Smooth muscle cell (in vitro differentiated cells): Measurements from ENCODE around the gene PANK2. TPM values are rescaled to one million over a fixed set of nuclear protein-coding genes. Genes with fewer than 3 reads are reported as not detected.
"Not testable (repeated sequence)": the region's sequence is repeated elsewhere in the genome, so short reads cannot be mapped to it uniquely, and the experiment has no call there.

Source experiments
- DNase-seq: peaks from one replicate; lab custom pipeline; 2025; ENCODE audit not compliant: unreplicated experiment; lab: John Stamatoyannopoulos, UW
- H2AFZ ChIP-seq: fragments of 200-600 bp; sonication (generic); 2 replicates; pipeline ENCODE4 v1.6.0; 2016; ENCODE audit warnings: antibody characterized with exemption, low read depth, mild to moderate bottlenecking
- H3F3A ChIP-seq: fragments of 200-600 bp; sonication (generic); 2 replicates; pipeline ENCODE4 v1.6.0; 2017; ENCODE audit warnings: antibody characterized with exemption, low read depth
- H3K27ac ChIP-seq: fragments of 200-600 bp; sonication (generic); 2 replicates; pipeline ENCODE4 v1.5.1; 2016; ENCODE audit warnings: low read depth, mild to moderate bottlenecking
- H3K27me3 ChIP-seq: fragments of 200-600 bp; sonication (generic); 2 replicates; pipeline ENCODE4 v1.6.1; 2016; ENCODE audit warnings: low read depth, mild to moderate bottlenecking
- H3K36me3 ChIP-seq: fragments of 200-600 bp; sonication (generic); 2 replicates; pipeline ENCODE4 v1.5.1; 2016; ENCODE audit warnings: low read depth
- H3K4me1 ChIP-seq: fragments of 200-600 bp; sonication (generic); 2 replicates; pipeline ENCODE4 v1.5.1; 2016; ENCODE audit warnings: low read depth
- H3K4me2 ChIP-seq: fragments of 200-600 bp; sonication (generic); 2 replicates; pipeline ENCODE4 v1.6.0; 2016; ENCODE audit warnings: mild to moderate bottlenecking
- H3K4me3 ChIP-seq: fragments of 200-600 bp; sonication (generic); 2 replicates; pipeline ENCODE4 v1.5.1; 2016; ENCODE audit warnings: mild to moderate bottlenecking
- H3K79me2 ChIP-seq: fragments of 200-600 bp; sonication (generic); 2 replicates; pipeline ENCODE4 v1.6.0; 2016; ENCODE audit warnings: low read depth, mild to moderate bottlenecking
- H3K9ac ChIP-seq: fragments of 200-600 bp; sonication (generic); 2 replicates; pipeline ENCODE4 v1.6.0; 2016; ENCODE audit warnings: low read depth
- H3K9me3 ChIP-seq: fragments of 200-600 bp; sonication (generic); replicated peaks from 2 replicates; pipeline ENCODE4 v1.5.1; 2016; ENCODE audit warnings: low read depth
- H4K20me1 ChIP-seq: fragments of 200-600 bp; sonication (generic); 2 replicates; pipeline ENCODE4 v1.6.0; 2016; ENCODE audit warnings: low read depth
- CTCF ChIP-seq: fragments of 200-600 bp; sonication (generic); IDR thresholded peaks from 2 replicates; pipeline ENCODE4 v1.5.1; 2017; ENCODE audit warnings: borderline replicate concordance, mild to moderate bottlenecking, antibody characterized with exemption; ENCODE audit not compliant: insufficient read depth, poor library complexity, severe bottlenecking
- WGBS: methylation state at CpG from one replicate; pipeline ENCODE4 v1.1.7; 2016; ENCODE audit warnings: low lambda C conversion rate; 5-methylcytosine and 5-hydroxymethylcytosine counted together
- polyA plus RNA-seq: library from polyadenylated mRNA; unstranded; fragments of >200 nt; fragmentation: Nextera tagmentation; extraction: Ambion mirVana; gene quantifications from 2 replicates; pipeline ENCODE4 v1.2.1, GENCODE V29; 2016
- total RNA-seq: library from RNA; depleted of rRNA; stranded (reverse); fragments of >200 nt; gene quantifications from 2 replicates; pipeline ENCODE4 v1.2.3, GENCODE V29; 2014

Gene PANK2
- total and polyA plus RNA-seq, 2 experiments from 2014 or later: 24.7 to 40.8 TPM

GRCh38 chr20:3896302-3896701, 7.1 kb downstream of the PANK2 start:
- 52% methylated on average over 4 of the region's 4 CpGs for WGBS
- Histone ChIP-seq H3K4me2 (peak overlapping the region; percentile 51), H3K36me3 (no peaks in the 10 kb centered on the region), H2AFZ (no peak overlapping the region), H3K9me3 (no peaks in the 10 kb centered on the region), H3K9ac (no peak overlapping the region), H3K79me2 (peaks cover 100% of the 10 kb centered on the region), H3K27ac (peak overlapping the region; percentile 43), H4K20me1 (peaks cover 100% of the 10 kb centered on the region), H3K4me3 (no peak overlapping the region), H3K4me1 (peaks cover 19% of the 10 kb centered on the region), H3F3A (no peaks in the 10 kb centered on the region), H3K27me3 (no peaks in the 10 kb centered on the region)
- DNase-seq: no peak
- no peak for TF ChIP-seq CTCF

DNA sequence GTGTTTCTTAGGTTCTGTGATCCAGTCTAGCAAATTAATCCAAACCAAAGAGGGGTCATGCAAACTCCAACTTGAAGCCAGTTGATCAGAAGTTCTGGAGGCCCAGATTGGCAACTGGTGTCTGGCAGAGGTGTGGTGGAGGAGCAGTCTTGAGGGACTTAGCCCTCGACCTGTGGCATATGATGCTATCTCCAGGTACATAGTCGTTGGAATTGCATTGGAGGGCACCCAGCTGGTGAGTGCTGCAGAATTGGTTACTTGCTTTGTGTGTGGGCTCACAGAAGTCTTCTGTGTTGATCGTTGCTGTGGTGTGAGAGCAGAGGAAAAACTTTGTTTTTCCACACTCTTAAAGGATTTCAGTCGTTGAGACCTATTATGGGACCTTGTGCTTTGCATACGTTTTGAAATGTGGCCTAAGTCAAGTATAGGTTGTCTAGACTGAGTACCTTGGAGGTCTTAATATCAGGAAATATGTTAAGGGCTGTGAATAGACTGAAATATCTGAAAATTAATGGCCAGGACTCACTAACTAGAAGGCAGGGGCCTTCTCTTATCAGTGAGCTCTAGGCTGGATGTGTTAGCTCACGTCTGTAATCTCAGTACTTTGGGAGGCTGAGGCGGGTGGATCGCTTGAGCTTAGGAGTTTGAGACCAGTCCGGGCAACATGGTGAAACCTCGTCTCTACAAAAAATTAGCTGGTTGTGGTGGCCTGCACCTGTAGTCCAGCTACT, 7.8 kb downstream of the PANK2 start:
- Histone ChIP-seq H3K27me3 (no peaks in the 10 kb centered on the region), H3K79me2 (peaks cover 100% of the 10 kb centered on the region), H3K9ac (no peak overlapping the region), H3K36me3 (no peaks in the 10 kb centered on the region), H3K4me2 (peak overlapping the region; percentile 51), H3K27ac (peak overlapping the region; percentile 43), H3K4me3 (no peak overlapping the region), H3K4me1 (peaks cover 12% of the 10 kb centered on the region), H3K9me3 (no peaks in the 10 kb centered on the region), H4K20me1 (peaks cover 100% of the 10 kb centered on the region), H3F3A (no peaks in the 10 kb centered on the region), H2AFZ (no peak overlapping the region)
- no peak for TF ChIP-seq CTCF
- DNase-seq: no peak
- 75% methylated on average over 10 of the region's 10 CpGs for WGBS

GRCh38 chr20:3898181-3898580, 9.0 kb downstream of the PANK2 start:
- not testable (repeated sequence) for H3K9ac ChIP-seq, H3K4me2 ChIP-seq, H3K4me3 ChIP-seq, H3K4me1 ChIP-seq, H3F3A ChIP-seq, H3K36me3 ChIP-seq, H3K27me3 ChIP-seq, H3K9me3 ChIP-seq, H2AFZ ChIP-seq, DNase-seq
- Histone ChIP-seq H4K20me1 (peaks cover 100% of the 10 kb centered on the region), H3K79me2 (peaks cover 100% of the 10 kb centered on the region), H3K27ac (peak overlapping the region; percentile 18)
- WGBS: 88% methylated on average over 9 of the region's 9 CpGs

DNA sequence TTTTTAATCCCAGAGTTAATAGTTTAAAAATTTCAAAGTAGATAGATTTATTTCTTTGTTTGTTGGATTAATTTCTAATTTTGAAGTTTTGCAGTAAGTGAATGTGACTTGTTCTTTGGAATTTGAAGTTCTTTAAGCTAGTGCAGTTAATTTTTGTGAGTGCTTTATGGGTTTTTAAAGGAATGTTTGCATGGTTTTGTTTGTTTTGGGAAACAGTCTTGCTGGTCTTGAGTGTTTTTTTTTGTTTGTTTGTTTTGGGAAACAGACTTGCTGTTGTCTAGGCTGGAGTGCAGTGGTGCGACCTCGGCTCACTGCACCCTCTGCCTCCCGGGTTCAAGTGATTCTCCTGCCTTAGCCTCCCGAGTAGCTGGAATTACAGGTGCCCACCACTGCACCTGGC, 9.5 kb downstream of the PANK2 start:
- TF ChIP-seq CTCF: no peak
- Histone ChIP-seq H4K20me1 (peaks cover 100% of the 10 kb centered on the region), H3K4me2 (no peak overlapping the region)

More for the DNA sequence above, 9.5 kb downstream of the PANK2 start:
- H3F3A ChIP-seq: no peaks in the 10 kb centered on the region
- H3K9ac ChIP-seq: no peak overlapping the region
- no peak for DNase-seq
- H3K4me1 ChIP-seq: peaks cover 4% of the 10 kb centered on the region
- peak overlapping the region; percentile 18 for H3K27ac ChIP-seq
- H2AFZ ChIP-seq: no peak overlapping the region
- H3K27me3 ChIP-seq: no peaks in the 10 kb centered on the region
- peaks cover 100% of the 10 kb centered on the region for H3K79me2 ChIP-seq
- 90% methylated on average over 4 of the region's 4 CpGs for WGBS
- H3K9me3 ChIP-seq: no peaks in the 10 kb centered on the region
- H3K4me3 ChIP-seq: no peak overlapping the region
- H3K36me3 ChIP-seq: no peaks in the 10 kb centered on the region
